ENCODE measurements around the gene SPRR1B. TPM values are rescaled to one million over a fixed set of nuclear protein-coding genes. Genes with fewer than 3 reads are reported as not detected.
"Not testable (repeated sequence)": the region's sequence is repeated elsewhere in the genome, so short reads cannot be mapped to it uniquely, and the experiment has no call there.

SPRR1B gene
- total RNA-seq, 1 experiment from 2014 or later = not detected

GRCh38 chr1:153056111-153056510, 25.1 kb downstream of the SPRR1B start:
- DNase-seq (ENCODE audit: low spot score); H3K27ac Mint-ChIP-seq; H3K4me1 Mint-ChIP-seq; H3K36me3 Mint-ChIP-seq; H3K27me3 Mint-ChIP-seq (ENCODE audit: low read depth); POLR2A ChIA-PET; ATAC-seq; H3K4me3 Mint-ChIP-seq: not testable (repeated sequence)
- CTCF ChIA-PET = interaction anchor here (1.2 kb wide), 1 partner anchor 136 kb away, joined by 5 read pairs; no protein-coding TSS in a partner anchor
- H3K9me3 Mint-ChIP-seq = peaks cover 13% of the 10 kb centered on the region; the same call in 1 of the 2 replicates

GRCh38 chr1:153057375-153057774, 26.4 kb downstream of the SPRR1B start, which contains the start of gene SPRR2A:
Gene SPRR2A, minus strand, starts transcription at chr1:153057512. Its CDS starts 777 bp downstream, at chr1:153056735.
- no peaks in the 10 kb centered on the region for H3K4me1 Mint-ChIP-seq
- POLR2A ChIA-PET = no interaction called here
- 0 out of 2 replicates have a peak, but pooled peaks cover 10% of the 10 kb centered on the region for H3K9me3 Mint-ChIP-seq
- no peak within 1 kb of the TSS for H3K27ac Mint-ChIP-seq
- H3K27me3 Mint-ChIP-seq (ENCODE audit: low read depth) = no peaks in the 10 kb centered on the region
- ATAC-seq = no peak
- no peaks in the 10 kb centered on the region for H3K36me3 Mint-ChIP-seq
- no peak for DNase-seq (ENCODE audit: low spot score)
- no peak for TF ChIP-seq CBFB (CRISPR knock-in tag; IDR thresholded peaks at IDR 0.05; ENCODE audit: low read depth)
- TF ChIP-seq PRDM15 (CRISPR knock-in tag; IDR thresholded peaks at IDR 0.05) = no peak
- no peak for TF ChIP-seq TEAD1 (CRISPR knock-in tag; IDR thresholded peaks at IDR 0.05)
- no peak for TF ChIP-seq GRHL2 (CRISPR knock-in tag; IDR thresholded peaks at IDR 0.05; ENCODE audit: insufficient replicate concordance, severe bottlenecking)
- TF ChIP-seq ZNF423 (CRISPR knock-in tag; IDR thresholded peaks at IDR 0.05) = no peak
- TF ChIP-seq STAT6 (CRISPR knock-in tag; conservative IDR thresholded peaks at IDR 0.05; ENCODE audit: low read depth) = no peak
- TF ChIP-seq ZBTB43 (CRISPR knock-in tag; IDR thresholded peaks at IDR 0.05) = no peak
- no peak for TF ChIP-seq PREB (CRISPR knock-in tag; IDR thresholded peaks at IDR 0.05; ENCODE audit: borderline replicate concordance)
- no peak for TF ChIP-seq ATF3 (CRISPR knock-in tag; conservative IDR thresholded peaks at IDR 0.05)
- no peak within 1 kb of the TSS for H3K4me3 Mint-ChIP-seq
- CTCF ChIA-PET = interaction anchor here (1.5 kb wide), 1 partner anchor 97 kb away, joined by 4 read pairs; no protein-coding TSS in a partner anchor

- CTCF ChIA-PET = interaction anchor here (1.5 kb wide), 1 partner anchor 97 kb away, joined by 4 read pairs; no protein-coding TSS in a partner anchor
- Mint-ChIP-seq H3K27ac (no peak overlapping the region), H3K4me3 (no peak overlapping the region)
- TF ChIP-seq NR2C2 (CRISPR knock-in tag; IDR thresholded peaks at IDR 0.05) (no peak), ZNF263 (CRISPR knock-in tag; IDR thresholded peaks at IDR 0.05; ENCODE audit: low read depth) (no peak), ESRRA (CRISPR knock-in tag; IDR thresholded peaks at IDR 0.05; ENCODE audit: borderline replicate concordance) (no peak), AR (CRISPR knock-in tag; IDR thresholded peaks at IDR 0.05) (no peak), ZNF138 (CRISPR knock-in tag; conservative IDR thresholded peaks at IDR 0.05) (no peak), IRF1 (CRISPR knock-in tag; IDR thresholded peaks at IDR 0.05) (no peak), GABPB1 (CRISPR knock-in tag; IDR thresholded peaks at IDR 0.05) (no peak), CDX4 (CRISPR knock-in tag; IDR thresholded peaks at IDR 0.05; ENCODE audit: borderline replicate concordance) (no peak), SMAD3 (CRISPR knock-in tag; IDR thresholded peaks at IDR 0.05; ENCODE audit: borderline replicate concordance) (no peak)
Observed at GRCh38 chr1:153058154-153058553, 27.2 kb downstream of the SPRR1B start.

More at GRCh38 chr1:153058154-153058553, 27.2 kb downstream of the SPRR1B start:
- H3K4me1 Mint-ChIP-seq = no peaks in the 10 kb centered on the region
- 0 out of 2 replicates have a peak, but pooled peaks cover 5% of the 10 kb centered on the region for H3K9me3 Mint-ChIP-seq
- no peak for ATAC-seq
- POLR2A ChIA-PET = no interaction called here
- no peaks in the 10 kb centered on the region for H3K27me3 Mint-ChIP-seq (ENCODE audit: low read depth)
- no peak for DNase-seq (ENCODE audit: low spot score)
- H3K36me3 Mint-ChIP-seq = no peaks in the 10 kb centered on the region

All from WTC11 (cell line).